Measurements from ENCODE around the gene XRCC3. TPM values are rescaled to one million over a fixed set of nuclear protein-coding genes. Genes with fewer than 3 reads are reported as not detected.

XRCC3 gene
- total RNA-seq, 1 donor from 2014 or later, result 6.9 TPM

- Histone ChIP-seq H3K4me3 (no peak overlapping the region), H3K36me3 (peaks cover 0 to 14% of the 10 kb centered on the region in 2 donors), H3K27me3 (no peaks in the 10 kb centered on the region), H3K27ac (no peak overlapping the region), H3K4me1 (peaks cover 53% of the 10 kb centered on the region), H3K9me3 (no peaks in the 10 kb centered on the region)
- intact Hi-C loops (cut with DNase I), result no loop called here
- no peak for TF ChIP-seq CTCF (IDR thresholded peaks at IDR 0.05)
- TF ChIP-seq POLR2AphosphoS5 (IDR thresholded peaks at IDR 0.05; ENCODE audit: insufficient read depth in 1 of 2, low read depth in 1 of 2), result peak in 1 of 2 donors; percentile 28
- no peak for TF ChIP-seq POLR2A (IDR thresholded peaks at IDR 0.05)
- no peak for DNase-seq (ENCODE audit: extremely low spot score in 2 of 2)
Measured at GRCh38 chr14:103707329-103708263, 7.7 kb downstream of the XRCC3 start.

- peaks cover 44% of the 10 kb centered on the region for H3K4me1 ChIP-seq
- H3K27ac ChIP-seq, result no peak overlapping the region
- intact Hi-C loops (cut with DNase I), result no loop called here
- H3K36me3 ChIP-seq, result peaks cover 0 to 23% of the 10 kb centered on the region in 2 donors
- TF ChIP-seq CTCF (IDR thresholded peaks at IDR 0.05) (no peak), POLR2AphosphoS5 (IDR thresholded peaks at IDR 0.05; ENCODE audit: insufficient read depth in 1 of 2, low read depth in 1 of 2) (no peak), POLR2A (IDR thresholded peaks at IDR 0.05) (no peak)
- H3K27me3 ChIP-seq, result no peaks in the 10 kb centered on the region
- DNase-seq (ENCODE audit: extremely low spot score in 2 of 2), result no peak
- H3K4me3 ChIP-seq, result no peak overlapping the region
- H3K9me3 ChIP-seq, result no peaks in the 10 kb centered on the region
Measured at GRCh38 chr14:103706551-103707328, 8.5 kb downstream of the XRCC3 start.

- H3K27me3 ChIP-seq, result no peaks in the 10 kb centered on the region
- TF ChIP-seq POLR2AphosphoS5 (IDR thresholded peaks at IDR 0.05; ENCODE audit: insufficient read depth in 1 of 2, low read depth in 1 of 2), result no peak
- no peak for TF ChIP-seq POLR2A (IDR thresholded peaks at IDR 0.05)
- no peak for TF ChIP-seq CTCF (IDR thresholded peaks at IDR 0.05)
- intact Hi-C loops (cut with DNase I), result no loop called here
- no peak for DNase-seq (ENCODE audit: extremely low spot score in 2 of 2)
- peaks cover 0 to 32% of the 10 kb centered on the region in 2 donors for H3K36me3 ChIP-seq
- no peaks in the 10 kb centered on the region for H3K9me3 ChIP-seq
- peak overlapping the region; percentile 7 for H3K27ac ChIP-seq
- no peak overlapping the region for H3K4me3 ChIP-seq
- H3K4me1 ChIP-seq, result peaks cover 35% of the 10 kb centered on the region
Measured at GRCh38 chr14:103705504-103706284, 9.6 kb downstream of the XRCC3 start.

GRCh38 chr14:103705118-103705503 is 10.1 kb downstream of the XRCC3 start:
- Histone ChIP-seq H3K4me3 (no peak overlapping the region), H3K36me3 (peaks cover 0 to 38% of the 10 kb centered on the region in 2 donors), H3K9me3 (no peaks in the 10 kb centered on the region), H3K27me3 (no peaks in the 10 kb centered on the region), H3K27ac (peak overlapping the region; percentile 7), H3K4me1 (peaks cover 32% of the 10 kb centered on the region)
- DNase-seq (ENCODE audit: extremely low spot score in 2 of 2), result no peak
- intact Hi-C loops (cut with DNase I), result no loop called here
- TF ChIP-seq CTCF (IDR thresholded peaks at IDR 0.05), result no peak
- TF ChIP-seq POLR2AphosphoS5 (IDR thresholded peaks at IDR 0.05; ENCODE audit: insufficient read depth in 1 of 2, low read depth in 1 of 2), result peak; percentile 14 to 54

Measured in vagina (tissue), 2 donors.